GM21717 (cell line): ENCODE results near the gene PRKD2.

Experiments used
- ATAC-seq: cut with Tn5 transposase; IDR thresholded peaks from one replicate; pipeline ENCODE4 v1.9.1; 2021; ENCODE audit warnings: mild to moderate bottlenecking, moderate library complexity; ENCODE audit not compliant: unreplicated experiment

PRKD2 gene

GRCh38 chr19:46742926-46743480 is 26.1 kb upstream of the PRKD2 start:
- no peak for ATAC-seq

GRCh38 chr19:46741447-46741846 is 24.5 kb upstream of the PRKD2 start:
- no peak for ATAC-seq

GRCh38 chr19:46739290-46739771 is 22.4 kb upstream of the PRKD2 start:
- ATAC-seq = no peak

GRCh38 chr19:46737761-46738171 is 20.9 kb upstream of the PRKD2 start:
- ATAC-seq = no peak

GRCh38 chr19:46737298-46737654 is 20.4 kb upstream of the PRKD2 start:
- no peak for ATAC-seq

- no peak for ATAC-seq
These were observed 19.8 kb upstream of the PRKD2 start for GRCh38 chr19:46736531-46737297.

GRCh38 chr19:46733690-46734292 is 16.9 kb upstream of the PRKD2 start:
- ATAC-seq = no peak

GRCh38 chr19:46732966-46733689 is 16.2 kb upstream of the PRKD2 start:
- no peak for ATAC-seq

- no peak for ATAC-seq
These were observed 15.4 kb upstream of the PRKD2 start for GRCh38 chr19:46732172-46732938.

GRCh38 chr19:46731584-46731983 is 14.7 kb upstream of the PRKD2 start:
- no peak for ATAC-seq

GRCh38 chr19:46731007-46731501 is 14.1 kb upstream of the PRKD2 start:
- no peak for ATAC-seq

- no peak for ATAC-seq
These were observed 13.7 kb upstream of the PRKD2 start for GRCh38 chr19:46730595-46730994.

- no peak for ATAC-seq
These were observed 13.3 kb upstream of the PRKD2 start for GRCh38 chr19:46730187-46730586.

GRCh38 chr19:46729696-46730095 is 12.8 kb upstream of the PRKD2 start:
- ATAC-seq = no peak

GRCh38 chr19:46728693-46729339 is 11.9 kb upstream of the PRKD2 start:
- no peak for ATAC-seq

- no peak for ATAC-seq
These were observed 11.3 kb upstream of the PRKD2 start for GRCh38 chr19:46728208-46728607.

GRCh38 chr19:46727757-46728156 is 10.8 kb upstream of the PRKD2 start:
- ATAC-seq = no peak

- no peak for ATAC-seq
These were observed 10.1 kb upstream of the PRKD2 start for GRCh38 chr19:46726971-46727501.

- ATAC-seq = no peak
These were observed 9.6 kb upstream of the PRKD2 start for GRCh38 chr19:46726551-46726950.

GRCh38 chr19:46725859-46726393 is 9.0 kb upstream of the PRKD2 start:
- ATAC-seq = no peak
